Effector memory CD8-positive, alpha-beta T cell (primary cell): ENCODE measurements around the gene SUSD4.

Source experiments
- ATAC-seq: fragments of 150-1000 bp; cut with Tn5 transposase; replicated peaks from 2 replicates; pipeline ENCODE4 v1.10.0; 2021; ENCODE audit warnings: mild to moderate bottlenecking, moderate library complexity
- DNase-seq, 3 experiments: peaks; one replicate each; pipeline ENCODE4 v3.0.0; 2021
- H3K27ac Mint-ChIP-seq, 2 donors: one replicate each; pipeline ENCODE4 v1.8.0; 2022; ENCODE audit warnings: mild to moderate bottlenecking in 2 of 2, mixed read lengths in 2 of 2, moderate library complexity in 2 of 2
- H3K27me3 Mint-ChIP-seq, 2 donors: one replicate each; pipeline ENCODE4 v1.8.0; 2022; ENCODE audit warnings: mixed read lengths in 2 of 2
- H3K36me3 Mint-ChIP-seq: one replicate; pipeline ENCODE4 v1.8.0; 2022; ENCODE audit warnings: mild to moderate bottlenecking, moderate library complexity, mixed read lengths; ENCODE audit not compliant: insufficient read depth
- H3K4me1 Mint-ChIP-seq, 2 donors: one replicate each; pipeline ENCODE4 v1.8.0; 2022; ENCODE audit warnings: low read depth in 2 of 2, mixed read lengths in 2 of 2
- H3K4me3 Mint-ChIP-seq, 2 donors: one replicate each; pipeline ENCODE4 v1.8.0; 2022; ENCODE audit warnings: mild to moderate bottlenecking in 2 of 2, mixed read lengths in 2 of 2, moderate library complexity in 2 of 2
- H3K9me3 Mint-ChIP-seq, 2 donors: one replicate each; pipeline ENCODE4 v1.8.0; 2022; ENCODE audit warnings: mixed read lengths in 2 of 2

The SUSD4 gene

DNA sequence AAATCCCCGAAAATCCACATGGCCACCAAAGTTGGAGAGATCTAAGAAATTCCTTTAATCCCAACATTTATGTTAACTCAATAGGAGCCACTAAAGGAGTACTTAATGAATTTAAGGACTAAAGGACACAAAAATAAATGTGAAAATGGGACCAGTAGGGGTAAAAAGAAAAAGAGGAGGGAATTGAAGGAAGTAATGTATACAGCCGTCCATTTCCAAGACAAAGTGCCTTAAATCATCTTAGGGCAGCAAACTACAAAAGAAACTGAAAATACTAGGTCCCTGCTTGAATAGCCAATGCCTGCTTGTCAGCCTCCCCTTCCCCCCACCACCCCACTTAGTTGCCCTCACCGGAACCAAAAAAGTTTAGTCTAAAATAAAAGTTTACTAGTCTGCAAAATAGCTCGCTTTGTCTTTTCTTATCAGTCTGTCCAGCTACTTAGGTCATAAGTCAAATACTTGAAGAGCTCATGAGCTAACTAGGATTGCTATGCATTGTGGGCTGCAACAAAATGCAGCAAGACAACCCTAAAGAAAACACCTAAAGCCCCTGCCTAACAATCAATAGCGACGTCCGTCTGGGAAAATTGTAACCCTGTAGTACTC lies 154.6 kb downstream of the SUSD4 start:
- Mint-ChIP-seq H3K27me3 (peaks cover 16 to 20% of the 10 kb centered on the region in 2 donors), H3K9me3 (no peaks in the 10 kb centered on the region), H3K36me3 (no peaks in the 10 kb centered on the region), H3K4me3 (no peak overlapping the region), H3K4me1 (peaks cover 0 to 1% of the 10 kb centered on the region in 2 donors), H3K27ac (no peak overlapping the region)
- no peak for ATAC-seq
- no peak for DNase-seq

DNA sequence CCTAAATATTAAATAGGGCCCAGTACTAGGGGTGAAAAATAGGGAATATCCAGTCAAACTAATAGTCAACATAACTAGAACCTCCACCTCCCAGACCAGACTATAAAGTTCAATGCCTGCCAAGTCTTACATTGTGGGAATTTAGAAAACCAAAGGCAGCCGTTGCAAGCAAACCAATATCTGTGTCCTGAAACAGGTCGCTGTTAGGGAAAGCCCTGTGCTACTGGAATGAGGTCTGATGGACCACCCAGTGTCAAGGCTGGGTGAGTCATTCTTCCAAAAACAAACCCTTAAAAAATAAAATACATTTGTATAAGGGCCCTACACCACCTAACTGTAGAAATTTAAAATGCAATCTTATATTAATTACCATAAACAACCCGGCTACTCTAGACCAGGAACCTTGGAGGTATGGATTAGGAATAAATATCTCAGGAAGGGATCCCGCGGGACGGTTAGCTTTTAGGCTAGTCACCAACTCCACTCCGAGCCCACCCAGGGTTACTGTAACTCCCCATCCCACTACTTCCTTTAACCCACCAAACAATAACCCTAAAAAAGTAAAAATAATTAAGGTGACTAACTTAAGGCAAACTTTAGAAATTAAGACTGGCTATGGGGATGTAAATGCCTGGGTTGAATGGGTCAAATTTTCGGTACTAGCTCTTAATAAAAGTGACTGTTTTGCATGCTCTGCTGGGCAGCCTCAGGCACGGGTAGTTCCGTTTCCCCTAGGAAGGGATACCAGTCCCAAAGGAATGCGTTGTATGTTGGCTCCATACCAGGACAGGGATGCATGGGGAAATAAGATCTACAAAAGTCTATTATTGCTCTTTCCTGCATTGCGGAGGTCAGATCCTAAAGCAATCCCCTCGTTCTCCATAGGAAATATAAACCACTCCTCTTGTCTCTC lies 155.6 kb downstream of the SUSD4 start:
- no peak for DNase-seq
- Mint-ChIP-seq H3K27ac (no peak overlapping the region), H3K4me1 (peaks cover 0 to 2% of the 10 kb centered on the region in 2 donors), H3K4me3 (no peak overlapping the region), H3K36me3 (no peaks in the 10 kb centered on the region), H3K9me3 (no peaks in the 10 kb centered on the region), H3K27me3 (peaks cover 16 to 30% of the 10 kb centered on the region in 2 donors)
- ATAC-seq = no peak

DNA sequence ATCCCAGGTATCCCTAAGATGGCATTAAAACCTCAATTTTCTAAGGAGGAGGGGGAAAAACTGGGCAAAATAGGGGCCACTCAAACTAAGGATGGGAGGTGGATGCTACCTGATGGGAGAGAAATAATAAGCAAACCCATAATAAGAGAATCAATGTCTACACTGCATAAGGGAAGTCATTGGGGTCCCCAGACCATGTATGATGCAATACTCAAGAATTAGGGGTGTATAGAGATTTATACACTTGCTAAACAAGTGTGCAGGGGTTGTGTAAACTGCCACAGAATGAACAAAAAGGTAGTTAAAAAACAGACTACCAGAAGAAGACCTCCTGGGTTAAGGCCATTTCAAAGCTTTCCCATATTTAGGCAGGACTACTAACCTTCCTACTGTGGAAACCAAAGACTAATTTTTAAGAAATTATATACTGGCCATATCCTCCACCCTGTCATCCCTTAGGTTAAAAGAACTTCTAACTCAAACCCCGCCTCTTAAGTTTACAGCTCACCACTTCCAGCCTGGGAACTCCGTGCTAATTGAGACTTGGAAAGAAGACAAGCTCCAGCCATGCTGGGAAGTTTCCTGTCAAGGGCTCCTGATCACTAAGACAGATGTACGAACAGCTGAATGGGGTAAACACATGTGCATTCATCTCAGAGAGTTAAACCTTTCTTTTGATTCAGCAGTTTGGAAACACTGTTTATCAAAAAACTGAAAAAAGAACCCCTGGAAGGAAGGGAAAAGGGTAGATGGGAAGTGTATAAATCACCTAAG lies 156.5 kb downstream of the SUSD4 start:
- Mint-ChIP-seq H3K4me1 (peaks cover 0 to 2% of the 10 kb centered on the region in 2 donors), H3K27me3 (peaks cover 18 to 39% of the 10 kb centered on the region in 2 donors), H3K36me3 (no peaks in the 10 kb centered on the region), H3K9me3 (no peaks in the 10 kb centered on the region), H3K27ac (no peak overlapping the region), H3K4me3 (no peak overlapping the region)
- ATAC-seq (no peak), DNase-seq (no peak)

DNA sequence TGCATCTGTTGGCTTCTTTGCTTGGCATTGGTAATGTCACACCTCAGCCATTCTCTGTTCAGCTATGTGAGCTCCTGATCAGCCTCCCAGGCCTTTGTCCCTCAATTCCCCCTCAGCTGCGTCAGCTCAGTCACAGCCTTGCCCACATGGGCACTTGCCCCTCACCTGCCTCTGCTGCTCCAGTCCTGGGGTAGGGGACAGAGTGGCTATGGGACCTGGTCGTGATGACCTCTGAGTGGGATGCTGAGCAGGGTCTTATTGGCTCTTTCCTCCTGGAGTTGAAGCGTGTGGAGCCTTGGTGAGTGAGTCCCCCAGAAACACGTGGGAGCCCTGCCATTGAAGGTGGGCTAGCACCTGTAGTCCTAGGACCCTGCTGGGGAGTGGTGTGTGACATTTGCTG lies 159.6 kb downstream of the SUSD4 start:
- Mint-ChIP-seq H3K4me1 (peaks cover 0 to 5% of the 10 kb centered on the region in 2 donors), H3K9me3 (no peaks in the 10 kb centered on the region), H3K4me3 (no peak overlapping the region), H3K27me3 (peaks cover 19 to 56% of the 10 kb centered on the region in 2 donors), H3K27ac (no peak overlapping the region), H3K36me3 (peaks cover 3% of the 10 kb centered on the region)
- no peak for DNase-seq
- ATAC-seq = no peak

DNA sequence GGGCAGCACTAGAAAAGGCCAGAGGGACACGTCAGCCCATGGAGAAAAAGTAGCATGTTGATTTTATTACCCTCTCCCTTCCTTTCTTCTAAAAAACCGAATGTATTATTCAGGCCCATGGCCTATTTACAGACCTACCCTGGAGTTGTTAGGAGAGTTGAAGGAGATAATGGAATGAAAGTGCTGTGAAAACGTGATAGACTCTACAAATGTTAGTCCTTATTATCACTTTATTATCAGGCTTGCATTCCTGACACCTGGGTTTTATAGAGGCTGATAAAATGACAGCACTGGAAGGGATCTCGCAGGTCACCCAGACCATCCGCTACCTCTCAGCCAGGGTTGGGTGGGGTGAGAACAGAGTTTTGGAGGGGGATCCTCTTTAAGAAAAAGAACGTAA lies 160.3 kb downstream of the SUSD4 start:
- H3K27ac Mint-ChIP-seq = no peak overlapping the region
- peaks cover 19 to 50% of the 10 kb centered on the region in 2 donors for H3K27me3 Mint-ChIP-seq
- no peak overlapping the region for H3K4me3 Mint-ChIP-seq
- ATAC-seq (no peak), DNase-seq (no peak)
- peaks cover 3% of the 10 kb centered on the region for H3K36me3 Mint-ChIP-seq
- H3K9me3 Mint-ChIP-seq = no peaks in the 10 kb centered on the region
- H3K4me1 Mint-ChIP-seq = peaks cover 0 to 5% of the 10 kb centered on the region in 2 donors

DNA sequence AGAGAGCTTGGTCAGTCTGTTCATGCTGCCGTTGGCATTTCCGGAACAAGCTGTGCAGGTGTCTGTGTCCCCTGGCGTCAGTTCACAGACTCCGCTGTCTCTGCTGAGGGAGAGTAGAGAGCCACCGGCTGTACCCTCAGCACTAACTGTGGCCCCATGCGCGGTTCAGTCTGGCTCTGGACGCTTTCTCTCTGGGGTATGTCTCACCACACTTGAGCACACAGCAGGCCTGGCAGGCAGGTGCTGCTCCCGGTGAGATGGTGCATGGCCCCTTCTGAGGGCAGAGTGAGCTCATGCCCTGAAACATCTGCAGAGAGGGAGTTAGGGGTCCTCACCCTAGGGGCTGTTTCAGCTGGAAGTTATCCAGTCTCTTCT lies 161.0 kb downstream of the SUSD4 start:
- ATAC-seq (no peak), DNase-seq (no peak)
- H3K9me3 Mint-ChIP-seq = no peaks in the 10 kb centered on the region
- no peak overlapping the region for H3K4me3 Mint-ChIP-seq
- peaks cover 3% of the 10 kb centered on the region for H3K36me3 Mint-ChIP-seq
- peaks cover 19 to 48% of the 10 kb centered on the region in 2 donors for H3K27me3 Mint-ChIP-seq
- peaks cover 0 to 5% of the 10 kb centered on the region in 2 donors for H3K4me1 Mint-ChIP-seq
- H3K27ac Mint-ChIP-seq = no peak overlapping the region

DNA sequence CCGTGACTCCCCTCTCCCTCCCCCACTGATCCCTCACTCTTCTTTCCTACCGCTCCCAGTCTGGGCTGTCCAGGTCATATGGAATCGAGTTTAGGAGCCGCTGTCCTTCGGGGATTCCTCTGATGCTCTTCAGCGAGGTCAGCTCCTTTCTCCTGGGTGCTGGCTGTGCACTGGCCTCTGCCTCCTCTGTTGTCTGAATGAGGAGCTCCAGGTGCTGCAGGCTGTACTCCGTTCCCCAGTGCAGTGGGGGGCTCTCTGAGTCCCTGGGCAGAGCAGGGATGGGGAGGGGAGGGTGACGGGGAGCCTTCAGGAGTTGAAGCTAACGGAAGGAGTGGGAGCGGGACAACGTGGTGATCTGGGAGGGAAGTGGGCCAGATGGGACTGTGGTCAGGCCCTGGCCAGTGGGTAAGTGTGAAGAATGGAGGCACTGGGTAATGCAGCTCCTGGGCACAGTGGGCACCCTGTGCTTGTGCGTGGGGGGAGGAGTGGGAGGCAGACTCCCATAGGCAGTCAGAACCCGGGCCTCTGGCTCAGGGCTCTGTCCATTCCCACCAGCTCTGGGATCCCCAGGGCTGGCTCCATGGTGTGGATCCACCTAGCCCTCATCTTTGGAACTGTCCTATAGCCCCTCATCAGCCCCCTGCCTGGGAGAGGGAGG lies 161.5 kb downstream of the SUSD4 start:
- Mint-ChIP-seq H3K27ac (no peak overlapping the region), H3K27me3 (peaks cover 19 to 48% of the 10 kb centered on the region in 2 donors), H3K4me1 (peaks cover 0 to 6% of the 10 kb centered on the region in 2 donors), H3K4me3 (no peak overlapping the region), H3K36me3 (peaks cover 3% of the 10 kb centered on the region), H3K9me3 (no peaks in the 10 kb centered on the region)
- DNase-seq (no peak), ATAC-seq (no peak)

DNA sequence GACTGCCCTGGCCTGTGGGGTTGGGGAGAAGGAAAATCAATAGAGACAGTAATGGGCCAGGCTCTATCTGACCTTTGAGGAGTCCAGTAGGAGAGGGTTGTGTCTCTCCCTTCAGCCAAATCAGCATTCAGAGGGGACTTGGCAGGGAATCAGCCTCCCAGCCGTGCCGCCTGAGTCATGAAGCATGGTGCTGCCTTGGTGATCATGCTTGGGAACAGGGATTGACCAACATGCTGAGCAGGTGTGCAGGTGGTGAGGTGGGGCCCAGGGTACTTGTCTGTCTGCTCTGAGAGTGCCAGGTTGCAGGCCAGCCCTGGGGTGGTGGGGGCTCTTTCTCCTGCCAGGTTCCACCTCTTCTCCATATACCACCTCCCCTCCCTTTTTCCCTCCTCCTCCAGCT lies 162.0 kb downstream of the SUSD4 start:
- ATAC-seq (no peak), DNase-seq (no peak)
- no peaks in the 10 kb centered on the region for H3K9me3 Mint-ChIP-seq

DNA sequence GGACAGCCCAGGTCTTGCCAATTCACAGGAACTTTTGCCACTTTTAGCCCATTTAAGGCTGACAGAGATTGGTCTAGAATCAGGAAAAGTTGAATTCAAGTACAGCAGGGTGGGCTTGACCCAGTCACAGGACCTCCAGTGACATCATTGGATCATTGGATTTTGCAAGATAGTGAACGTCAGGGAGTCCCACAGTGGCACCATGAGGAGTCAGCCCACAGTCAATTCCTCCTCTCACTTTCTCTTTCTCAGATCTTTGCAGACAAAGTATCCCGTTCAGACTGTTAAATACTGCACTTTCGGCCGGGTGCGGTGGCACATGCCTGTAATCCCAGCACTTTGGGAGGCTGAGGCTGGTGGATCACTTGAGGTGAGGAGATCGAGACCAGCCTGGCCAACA lies 163.1 kb downstream of the SUSD4 start:
- Mint-ChIP-seq H3K27me3 (peaks cover 19 to 48% of the 10 kb centered on the region in 2 donors), H3K27ac (peak overlapping the region in 1 of 2 donors; percentile 62), H3K36me3 (peaks cover 3% of the 10 kb centered on the region), H3K4me1 (peaks cover 0 to 8% of the 10 kb centered on the region in 2 donors), H3K9me3 (no peaks in the 10 kb centered on the region), H3K4me3 (no peak overlapping the region)
- ATAC-seq = no peak
- no peak for DNase-seq

More for the DNA sequence above, 162.0 kb downstream of the SUSD4 start:
- peaks cover 0 to 8% of the 10 kb centered on the region in 2 donors for H3K4me1 Mint-ChIP-seq
- H3K27ac Mint-ChIP-seq = no peak overlapping the region
- no peak overlapping the region for H3K4me3 Mint-ChIP-seq
- peaks cover 19 to 48% of the 10 kb centered on the region in 2 donors for H3K27me3 Mint-ChIP-seq
- peaks cover 3% of the 10 kb centered on the region for H3K36me3 Mint-ChIP-seq

DNA sequence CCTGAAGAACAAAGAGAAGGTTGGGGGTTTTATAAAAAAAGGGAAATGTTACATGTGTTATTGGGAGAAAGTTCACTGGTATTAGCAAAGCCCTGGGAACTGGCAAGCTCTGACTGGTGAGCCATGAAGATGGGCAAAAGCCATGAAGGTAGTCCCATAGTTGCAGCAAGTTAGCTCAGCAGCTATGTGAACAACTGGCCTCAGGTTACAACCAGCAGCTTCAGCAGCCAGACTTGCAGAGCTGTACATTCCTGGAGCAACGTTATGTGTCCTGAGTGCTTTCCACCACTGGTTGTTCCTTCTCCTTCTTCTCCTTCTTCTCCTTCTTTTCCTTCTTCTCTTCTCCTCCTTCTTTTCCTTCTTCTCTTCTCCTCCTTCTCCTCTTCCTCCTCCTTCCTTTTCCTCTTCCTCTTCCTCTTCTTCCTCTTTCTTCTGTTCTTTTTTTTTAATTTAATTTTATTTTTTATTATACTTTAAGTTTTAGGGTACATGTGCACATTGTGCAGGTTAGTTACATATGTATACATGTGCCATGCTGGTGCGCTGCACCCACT lies 164.8 kb downstream of the SUSD4 start:
- Mint-ChIP-seq H3K27me3 (peaks cover 12 to 41% of the 10 kb centered on the region in 2 donors), H3K4me3 (no peak overlapping the region), H3K27ac (no peak overlapping the region), H3K36me3 (peaks cover 3% of the 10 kb centered on the region), H3K4me1 (peaks cover 0 to 6% of the 10 kb centered on the region in 2 donors), H3K9me3 (no peaks in the 10 kb centered on the region)
- DNase-seq (no peak), ATAC-seq (no peak)

DNA sequence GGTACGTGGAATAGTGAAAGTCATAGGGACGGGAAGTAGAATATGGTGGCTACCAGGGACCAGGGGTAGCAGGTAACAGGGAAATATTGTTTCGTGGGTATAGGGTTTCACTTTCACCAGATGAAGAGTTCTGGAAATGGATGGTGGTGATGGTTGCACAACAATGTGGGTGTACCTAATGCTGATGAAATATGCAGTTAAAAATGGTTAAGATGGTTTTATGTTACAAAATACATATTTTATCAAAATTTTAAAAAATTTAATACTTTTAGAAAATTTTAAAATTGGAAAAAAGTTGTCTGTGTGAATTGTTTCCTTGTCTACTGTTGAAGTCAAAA lies 165.4 kb downstream of the SUSD4 start:
- peaks cover 0 to 6% of the 10 kb centered on the region in 2 donors for H3K4me1 Mint-ChIP-seq
- ATAC-seq = no peak

DNA sequence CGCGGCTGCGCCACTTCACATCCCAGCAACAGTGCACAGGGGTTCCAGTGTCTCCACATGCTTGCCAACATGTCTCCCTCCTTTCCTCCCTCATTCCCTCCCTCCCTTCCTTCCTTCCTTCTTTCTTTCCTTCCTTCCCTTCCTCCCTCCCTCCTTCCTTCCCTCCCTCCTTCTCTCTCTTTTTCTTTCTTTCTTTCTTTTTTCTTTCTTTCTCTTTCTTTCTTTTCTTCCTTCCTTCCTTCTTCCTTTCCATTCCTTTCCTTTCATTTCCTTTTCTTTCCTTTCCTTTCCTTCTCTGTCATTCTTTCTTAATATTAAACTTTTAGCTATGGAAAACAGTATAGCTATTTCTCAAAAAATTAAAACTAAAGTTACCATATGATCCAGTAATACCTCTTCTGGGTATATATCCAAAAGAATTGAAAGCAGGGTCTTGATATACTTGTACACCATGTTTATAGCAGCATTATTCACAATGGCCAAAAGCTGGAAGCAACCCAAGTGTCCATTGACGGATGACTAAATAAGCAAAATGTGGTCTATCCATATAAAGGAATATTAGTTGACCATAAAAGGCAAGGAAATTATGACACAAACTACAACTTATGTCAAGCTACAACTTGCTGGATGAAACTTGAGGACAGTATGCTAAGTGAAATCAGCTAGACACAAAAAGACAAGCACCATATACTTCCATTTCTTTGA lies 165.9 kb downstream of the SUSD4 start:
- no peak for ATAC-seq
- Mint-ChIP-seq H3K36me3 (peaks cover 3% of the 10 kb centered on the region), H3K27ac (no peak overlapping the region), H3K4me1 (peaks cover 0 to 6% of the 10 kb centered on the region in 2 donors), H3K4me3 (no peak overlapping the region), H3K9me3 (no peaks in the 10 kb centered on the region), H3K27me3 (peaks cover 12 to 30% of the 10 kb centered on the region in 2 donors)
- no peak for DNase-seq

More for the DNA sequence above, 165.4 kb downstream of the SUSD4 start:
- no peak overlapping the region for H3K4me3 Mint-ChIP-seq
- no peak for DNase-seq
- H3K27ac Mint-ChIP-seq = no peak overlapping the region
- H3K36me3 Mint-ChIP-seq = peaks cover 3% of the 10 kb centered on the region
- H3K27me3 Mint-ChIP-seq = peaks cover 12 to 35% of the 10 kb centered on the region in 2 donors
- H3K9me3 Mint-ChIP-seq = no peaks in the 10 kb centered on the region
